Stimulated activated CD4-positive, alpha-beta T cell treated with anti-CD3 and anti-CD28 coated beads, Interleukin-4, amount 100 ng/mL, for 24 hours (primary cell): ENCODE data around the gene CDX4.
"Not testable (repeated sequence)": the region's sequence is repeated elsewhere in the genome, so short reads cannot be mapped to it uniquely, and the experiment has no call there.

Experiments used
- DNase-seq: peaks from one replicate; pipeline ENCODE4 v3.0.0-alpha.2; 2020

Gene CDX4

GRCh38 chrX:73446831-73447230, at the start of gene CDX4:
Gene CDX4, plus strand, starts transcription at chrX:73447053. Its CDS starts 201 bp downstream, at chrX:73447254.
- no peak for DNase-seq

GRCh38 chrX:73398185-73398914, 48.5 kb upstream of the CDX4 start:
- no peak for DNase-seq

- no peak for DNase-seq
Measured at GRCh38 chrX:73400136-73400748, 46.6 kb upstream of the CDX4 start.

- DNase-seq, result no peak
Measured at GRCh38 chrX:73401591-73402266, 45.1 kb upstream of the CDX4 start.

- no peak for DNase-seq
Measured at GRCh38 chrX:73412930-73413329, 33.9 kb upstream of the CDX4 start.

GRCh38 chrX:73447311-73447794, 500 bp downstream of the CDX4 start:
- no peak for DNase-seq

- no peak for DNase-seq
Measured at GRCh38 chrX:73448379-73448778, 1.5 kb downstream of the CDX4 start.

GRCh38 chrX:73455171-73455570, 8.3 kb downstream of the CDX4 start:
- DNase-seq, result no peak

GRCh38 chrX:73457306-73457705, 10.5 kb downstream of the CDX4 start:
- DNase-seq, result no peak

GRCh38 chrX:73468376-73468775, 21.5 kb downstream of the CDX4 start:
- no peak for DNase-seq

GRCh38 chrX:73478961-73479360, 32.1 kb downstream of the CDX4 start:
- no peak for DNase-seq

- no peak for DNase-seq
Measured at GRCh38 chrX:73481521-73481920, 34.7 kb downstream of the CDX4 start.

GRCh38 chrX:73490661-73491060, 43.8 kb downstream of the CDX4 start:
- DNase-seq, result no peak

- DNase-seq, result not testable (repeated sequence)
Measured at GRCh38 chrX:73492178-73492577, 45.3 kb downstream of the CDX4 start.
